HEK293T (cell line): ENCODE measurements around the gene PHF13.

ENCODE experiments used
- BHLHE40 ChIP-seq: fragments of 450-650 bp; IDR thresholded peaks from 2 replicates; pipeline ENCODE4 v1.6.1; 2016; ENCODE audit warnings: mild to moderate bottlenecking, moderate library complexity, borderline replicate concordance
- ELF4 ChIP-seq: fragments of 450-650 bp; IDR thresholded peaks from 2 replicates; pipeline ENCODE4 v1.6.1; 2017; ENCODE audit warnings: antibody characterized with exemption
- FOXA1 ChIP-seq: fragments of 450-650 bp; IDR thresholded peaks from 2 replicates; pipeline ENCODE4 v1.6.1; 2016; ENCODE audit warnings: mild to moderate bottlenecking
- L3MBTL2 ChIP-seq: fragments of 450-650 bp; conservative IDR thresholded peaks from 2 replicates; pipeline ENCODE4 v1.6.1; 2016; ENCODE audit warnings: mild to moderate bottlenecking
- LEF1 ChIP-seq: fragments of 450-650 bp; IDR thresholded peaks from 2 replicates; pipeline ENCODE4 v1.6.1; 2017; ENCODE audit warnings: mild to moderate bottlenecking, borderline replicate concordance
- PKNOX1 ChIP-seq: fragments of 450-650 bp; IDR thresholded peaks from 2 replicates; pipeline ENCODE4 v1.6.1; 2016
- SP1 ChIP-seq: fragments of 450-650 bp; IDR thresholded peaks from 2 replicates; pipeline ENCODE4 v1.6.1; 2017
- SUZ12 ChIP-seq: fragments of 450-650 bp; IDR thresholded peaks from 2 replicates; pipeline ENCODE4 v1.6.1; 2016; ENCODE audit warnings: mild to moderate bottlenecking

GRCh38 chr1:6577831-6578525 is 35.6 kb upstream of the PHF13 start:
- TF ChIP-seq FOXA1 (no peak), BHLHE40 (no peak), PKNOX1 (no peak), ELF4 (no peak), L3MBTL2 (no peak), SP1 (no peak), LEF1 (no peak), SUZ12 (no peak)
